Adipocyte (in vitro differentiated cells): Measurements from ENCODE around the gene ADH4.
"Not testable (repeated sequence)": the region's sequence is repeated elsewhere in the genome, so short reads cannot be mapped to it uniquely, and the experiment has no call there.

Experiments used
- DNase-seq: peaks from one replicate; pipeline ENCODE4 v3.0.0-alpha.2; 2015; ENCODE audit warnings: low read depth
- H3K27me3 ChIP-seq: replicated peaks from 2 replicates; pipeline ENCODE4 v1.7.0; 2013; ENCODE audit warnings: mild to moderate bottlenecking, low read length, moderate library complexity; ENCODE audit not compliant: control insufficient read depth, insufficient read depth
- H3K36me3 ChIP-seq: 2 replicates; pipeline ENCODE4 v1.7.0; 2013; ENCODE audit warnings: low read length, mild to moderate bottlenecking, moderate library complexity; ENCODE audit not compliant: control insufficient read depth, insufficient read depth, severe bottlenecking
- H3K4me1 ChIP-seq: 2 replicates; pipeline ENCODE4 v1.7.0; 2013; ENCODE audit warnings: mild to moderate bottlenecking, low read length, moderate library complexity; ENCODE audit not compliant: control insufficient read depth, insufficient read depth
- H3K4me3 ChIP-seq: 2 replicates; pipeline ENCODE4 v1.7.0; 2013; ENCODE audit warnings: mild to moderate bottlenecking, low read length, moderate library complexity
- H3K9ac ChIP-seq: 2 replicates; pipeline ENCODE4 v1.7.0; 2013; ENCODE audit warnings: mild to moderate bottlenecking, low read length, moderate library complexity
- H3K9me3 ChIP-seq: 2 replicates; pipeline ENCODE4 v1.7.0; 2013; ENCODE audit warnings: mild to moderate bottlenecking, low read length, moderate library complexity; ENCODE audit not compliant: control insufficient read depth

Gene ADH4

GRCh38 chr4:99134586-99134985 is 9.5 kb downstream of the ADH4 start:
- DNase-seq: no peak
- H3K4me3 ChIP-seq: no peak overlapping the region
- H3K4me1 ChIP-seq: no peaks in the 10 kb centered on the region
- H3K9ac ChIP-seq: no peak overlapping the region
- H3K36me3 ChIP-seq: peaks cover 13% of the 10 kb centered on the region
- H3K9me3 ChIP-seq: no peaks in the 10 kb centered on the region
- no peaks in the 10 kb centered on the region for H3K27me3 ChIP-seq

- Histone ChIP-seq H3K27me3 (no peaks in the 10 kb centered on the region), H3K9me3 (no peaks in the 10 kb centered on the region), H3K4me3 (no peak overlapping the region), H3K9ac (no peak overlapping the region), H3K36me3 (peaks cover 6% of the 10 kb centered on the region), H3K4me1 (no peaks in the 10 kb centered on the region)
- no peak for DNase-seq
Observed at GRCh38 chr4:99131378-99131777, 12.7 kb downstream of the ADH4 start.

- no peak overlapping the region for H3K4me3 ChIP-seq
- no peak for DNase-seq
- H3K27me3 ChIP-seq: no peaks in the 10 kb centered on the region
- no peak overlapping the region for H3K9ac ChIP-seq
- no peaks in the 10 kb centered on the region for H3K4me1 ChIP-seq
- H3K9me3 ChIP-seq: no peaks in the 10 kb centered on the region
- no peaks in the 10 kb centered on the region for H3K36me3 ChIP-seq
Observed at GRCh38 chr4:99126376-99126775, 17.7 kb downstream of the ADH4 start.

GRCh38 chr4:99121008-99121407 is 23.1 kb downstream of the ADH4 start:
- Histone ChIP-seq H3K9me3 (no peaks in the 10 kb centered on the region), H3K4me1 (peaks cover 10% of the 10 kb centered on the region), H3K9ac (no peak overlapping the region), H3K27me3 (no peaks in the 10 kb centered on the region), H3K4me3 (no peak overlapping the region), H3K36me3 (no peaks in the 10 kb centered on the region)
- no peak for DNase-seq

- no peak overlapping the region for H3K4me3 ChIP-seq
- H3K9me3 ChIP-seq: no peaks in the 10 kb centered on the region
- peaks cover 10% of the 10 kb centered on the region for H3K4me1 ChIP-seq
Observed at GRCh38 chr4:99120501-99120900, 23.6 kb downstream of the ADH4 start.

GRCh38 chr4:99117876-99118693 is 26.0 kb downstream of the ADH4 start:
- DNase-seq: peak; percentile 68
- H3K9me3 ChIP-seq: no peaks in the 10 kb centered on the region
- peak overlapping the region; percentile 50 for H3K9ac ChIP-seq
- H3K4me3 ChIP-seq: no peak overlapping the region
- H3K36me3 ChIP-seq: no peaks in the 10 kb centered on the region
- peaks cover 10% of the 10 kb centered on the region for H3K4me1 ChIP-seq
- H3K27me3 ChIP-seq: no peaks in the 10 kb centered on the region

More at GRCh38 chr4:99120501-99120900, 23.6 kb downstream of the ADH4 start:
- H3K9ac ChIP-seq: no peak overlapping the region
- H3K27me3 ChIP-seq: no peaks in the 10 kb centered on the region
- H3K36me3 ChIP-seq: no peaks in the 10 kb centered on the region
- no peak for DNase-seq

- H3K4me1 ChIP-seq: not testable (repeated sequence)
Observed at GRCh38 chr4:99117122-99117841, 26.8 kb downstream of the ADH4 start.

GRCh38 chr4:99109286-99109685 is 34.8 kb downstream of the ADH4 start:
- H3K9ac ChIP-seq, H3K36me3 ChIP-seq, H3K27me3 ChIP-seq, H3K4me1 ChIP-seq, DNase-seq, H3K4me3 ChIP-seq, H3K9me3 ChIP-seq: not testable (repeated sequence)

More at GRCh38 chr4:99117122-99117841, 26.8 kb downstream of the ADH4 start:
- peak overlapping the region; percentile 50 for H3K9ac ChIP-seq
- H3K27me3 ChIP-seq, H3K9me3 ChIP-seq, H3K4me3 ChIP-seq, H3K36me3 ChIP-seq, DNase-seq: not testable (repeated sequence)

- H3K27me3 ChIP-seq: no peaks in the 10 kb centered on the region
- no peaks in the 10 kb centered on the region for H3K9me3 ChIP-seq
- H3K36me3 ChIP-seq: no peaks in the 10 kb centered on the region
- DNase-seq: peak; percentile 53
- peak overlapping the region; percentile 35 for H3K9ac ChIP-seq
- peak overlapping the region; percentile 6 for H3K4me3 ChIP-seq
- H3K4me1 ChIP-seq: peaks cover 41% of the 10 kb centered on the region
Observed at GRCh38 chr4:99104153-99104552, 39.9 kb downstream of the ADH4 start.

GRCh38 chr4:99103166-99103565 is 40.9 kb downstream of the ADH4 start:
- peaks cover 41% of the 10 kb centered on the region for H3K4me1 ChIP-seq
- H3K9ac ChIP-seq: peak overlapping the region; percentile 35
- no peak for DNase-seq
- no peaks in the 10 kb centered on the region for H3K9me3 ChIP-seq
- H3K4me3 ChIP-seq: no peak overlapping the region
- H3K36me3 ChIP-seq: no peaks in the 10 kb centered on the region
- H3K27me3 ChIP-seq: no peaks in the 10 kb centered on the region

GRCh38 chr4:99102634-99103033 is 41.5 kb downstream of the ADH4 start:
- H3K4me1 ChIP-seq: peaks cover 41% of the 10 kb centered on the region
- no peak overlapping the region for H3K4me3 ChIP-seq
- H3K27me3 ChIP-seq: no peaks in the 10 kb centered on the region
- no peak overlapping the region for H3K9ac ChIP-seq
- H3K36me3 ChIP-seq: no peaks in the 10 kb centered on the region
- DNase-seq: no peak
- no peaks in the 10 kb centered on the region for H3K9me3 ChIP-seq
